Lung (tissue), 12 donors: ENCODE results near the gene KCNT1. TPM values are rescaled to one million over a fixed set of nuclear protein-coding genes. Genes with fewer than 3 reads are reported as not detected.

ENCODE experiments used
- ATAC-seq: fragments of 200-7000 bp; cut with Tn5 transposase; one replicate; pipeline ENCODE4 v1.9.1; 2020; ENCODE audit warnings: moderate number of reproducible peaks; ENCODE audit not compliant: insufficient read depth, low FRiP score
- DNase-seq, 3 donors: peaks; one replicate each; pipeline ENCODE4 v3.0.0-alpha.2; 2013 to 2017
- H3K27ac ChIP-seq, 2 donors: one replicate each; pipeline ENCODE4 v1.5.1; 2013; ENCODE audit warnings: mild to moderate bottlenecking in 2 of 2, moderate library complexity in 2 of 2, control low read depth in 1 of 2, inconsistent platforms in 1 of 2, low read depth in 1 of 2, low read length in 1 of 2
- H3K27me3 ChIP-seq, 3 donors: one replicate each; pipeline ENCODE4 v1.5.1; 2013; ENCODE audit warnings: low read length in 2 of 3; ENCODE audit not compliant: control insufficient read depth in 3 of 3, insufficient read depth in 3 of 3
- H3K36me3 ChIP-seq, 4 donors: one replicate each; pipeline ENCODE4 v1.5.1; 2013; ENCODE audit warnings: low read length in 4 of 4, mild to moderate bottlenecking in 1 of 4, moderate library complexity in 1 of 4; ENCODE audit not compliant: control insufficient read depth in 4 of 4, insufficient read depth in 4 of 4
- H3K4me1 ChIP-seq, 5 donors: one replicate each; pipeline ENCODE4 v1.5.1; 2013; ENCODE audit warnings: low read length in 5 of 5, mild to moderate bottlenecking in 2 of 5, moderate library complexity in 1 of 5; ENCODE audit not compliant: control insufficient read depth in 5 of 5, insufficient read depth in 5 of 5
- H3K4me3 ChIP-seq: one replicate; pipeline ENCODE4 v1.5.1; 2013; ENCODE audit warnings: mild to moderate bottlenecking, control low read depth, moderate library complexity
- H3K9ac ChIP-seq, 2 donors: one replicate each; pipeline ENCODE4 v1.5.1; 2013; ENCODE audit warnings: low read length in 2 of 2, control low read depth in 1 of 2; ENCODE audit not compliant: insufficient read depth in 1 of 2
- H3K9me3 ChIP-seq, 4 donors: one replicate each; pipeline ENCODE4 v1.5.1; 2013; ENCODE audit warnings: low read length in 3 of 4, mild to moderate bottlenecking in 1 of 4, moderate library complexity in 1 of 4; ENCODE audit not compliant: control insufficient read depth in 4 of 4, insufficient read depth in 3 of 4
- CTCF ChIP-seq: IDR thresholded peaks from 2 replicates; pipeline ENCODE4 v1.5.1; 2012; ENCODE audit warnings: mild to moderate bottlenecking; ENCODE audit errors: control extremely low read depth, extremely low read depth
- WGBS, 2 donors: extraction: QIAGEN DNeasy Blood & Tissue Kit; methylation state at CpG; one replicate each; pipeline ENCODE4 v1.1.7; 2013; 5-methylcytosine and 5-hydroxymethylcytosine counted together
- polyA plus RNA-seq, 2 donors: library from polyadenylated mRNA; stranded (reverse); fragments of 200-250 nt; gene quantifications; one replicate each; pipeline ENCODE4 v1.2.1, GENCODE V29; 2013
- total RNA-seq, 2 donors: library from RNA; depleted of rRNA in 1 of 2; stranded (reverse); fragments of >200 nt in 1 of 2; gene quantifications; one replicate each; pipeline ENCODE4 v1.2.1, GENCODE V29; 2014 to 2021
- donor health status: control.
- donor health status: control.
- donor health status: Bipolar disorder and iron deficiency.
- donor health status: healthy.
- donor health status: DM: yes; HTN: yes; CAD: no.

Gene KCNT1
- total and polyA plus RNA-seq, 4 donors, result 0.06 to 0.28 (median 0.11) TPM

GRCh38 chr9:135717410-135717809, 15.4 kb downstream of the KCNT1 start:
- H3K9ac ChIP-seq, result no peak overlapping the region
- H3K27me3 ChIP-seq, result peaks cover 14 to 24% (median 19%) of the 10 kb centered on the region in 3 donors
- ATAC-seq (no peak), DNase-seq (no peak)
- TF ChIP-seq CTCF, result no peak
- H3K36me3 ChIP-seq, result no peaks in the 10 kb centered on the region
- no peak overlapping the region for H3K27ac ChIP-seq
- H3K9me3 ChIP-seq, result peaks cover 0 to 4% (median 0%) of the 10 kb centered on the region in 4 donors
- no peak overlapping the region for H3K4me3 ChIP-seq
- no peaks in the 10 kb centered on the region for H3K4me1 ChIP-seq
- 82 to 89% methylated on average over 13 of the region's 13 CpGs for WGBS, 2 donors

- DNase-seq (no peak), ATAC-seq (no peak)
- Histone ChIP-seq H3K4me1 (no peaks in the 10 kb centered on the region), H3K27ac (no peak overlapping the region), H3K4me3 (no peak overlapping the region), H3K9me3 (peaks cover 0 to 4% (median 0%) of the 10 kb centered on the region in 4 donors), H3K9ac (no peak overlapping the region), H3K36me3 (no peaks in the 10 kb centered on the region), H3K27me3 (peaks cover 14 to 24% (median 18%) of the 10 kb centered on the region in 3 donors)
- WGBS, 2 donors, result 62 to 69% methylated on average over 15 of the region's 15 CpGs
- TF ChIP-seq CTCF, result no peak
Measured at GRCh38 chr9:135718616-135719015, 16.6 kb downstream of the KCNT1 start.

GRCh38 chr9:135719472-135719871, 17.5 kb downstream of the KCNT1 start:
- Histone ChIP-seq H3K27me3 (peaks cover 14 to 19% (median 18%) of the 10 kb centered on the region in 3 donors), H3K27ac (no peak overlapping the region), H3K9me3 (peaks cover 0 to 4% (median 0%) of the 10 kb centered on the region in 4 donors), H3K4me1 (no peaks in the 10 kb centered on the region), H3K36me3 (no peaks in the 10 kb centered on the region), H3K4me3 (no peak overlapping the region), H3K9ac (no peak overlapping the region)
- WGBS, 2 donors, result 69 to 75% methylated on average over 9 of the region's 9 CpGs
- TF ChIP-seq CTCF, result no peak
- no peak for DNase-seq
- no peak for ATAC-seq

GRCh38 chr9:135722365-135722764, 20.4 kb downstream of the KCNT1 start:
- 73 to 74% methylated on average over 18 of the region's 18 CpGs for WGBS, 2 donors
- peaks cover 0 to 4% (median 0%) of the 10 kb centered on the region in 4 donors for H3K9me3 ChIP-seq
- H3K27me3 ChIP-seq, result peaks cover 0 to 8% (median 0%) of the 10 kb centered on the region in 3 donors
- peaks cover 0 to 5% (median 0%) of the 10 kb centered on the region in 5 donors for H3K4me1 ChIP-seq
- no peak overlapping the region for H3K4me3 ChIP-seq
- ATAC-seq (no peak), DNase-seq (no peak)
- H3K27ac ChIP-seq, result no peak overlapping the region
- TF ChIP-seq CTCF, result no peak
- no peak overlapping the region for H3K9ac ChIP-seq
- no peaks in the 10 kb centered on the region for H3K36me3 ChIP-seq
